Left colon (tissue), 2 donors: ENCODE data around the gene APOLD1. TPM values are rescaled to one million over a fixed set of nuclear protein-coding genes. Genes with fewer than 3 reads are reported as not detected.
"Not testable (repeated sequence)": the region's sequence is repeated elsewhere in the genome, so short reads cannot be mapped to it uniquely, and the experiment has no call there.

ENCODE experiments used
- ATAC-seq: fragments of 200-7000 bp; cut with Tn5 transposase; one replicate; pipeline ENCODE4 v1.9.1; 2020; ENCODE audit warnings: mild to moderate bottlenecking, moderate library complexity
- DNase-seq, 2 donors: peaks; one replicate each; pipeline ENCODE4 v3.0.0-alpha.2; 2020
- intact Hi-C, 2 donors: fragments of 100-400 bp; cut with DNase I in 1 of 2; cut with micrococcal nuclease in 1 of 2; formaldehyde crosslinking; loops; one replicate each; pipeline versions ENCODE4 v1.11.2 to v1.14.0; 2022; cut with DNase I, micrococcal nuclease
- total RNA-seq, 2 donors: library from RNA; stranded (reverse); fragmentation: NEBNext Ultra II Directional; extraction: Animal tissue kit (Norgen Biotek cat#: 25700); gene quantifications; one replicate each; pipeline ENCODE4 v1.2.1, GENCODE V29; 2021
- donor health status: DM: no; HTN: no; CAD: no.
- donor health status: DM: yes; HTN: yes; CAD: no.

The APOLD1 gene
- total RNA-seq, 2 donors from 2014 or later = 2.6 to 6.7 TPM

DNA sequence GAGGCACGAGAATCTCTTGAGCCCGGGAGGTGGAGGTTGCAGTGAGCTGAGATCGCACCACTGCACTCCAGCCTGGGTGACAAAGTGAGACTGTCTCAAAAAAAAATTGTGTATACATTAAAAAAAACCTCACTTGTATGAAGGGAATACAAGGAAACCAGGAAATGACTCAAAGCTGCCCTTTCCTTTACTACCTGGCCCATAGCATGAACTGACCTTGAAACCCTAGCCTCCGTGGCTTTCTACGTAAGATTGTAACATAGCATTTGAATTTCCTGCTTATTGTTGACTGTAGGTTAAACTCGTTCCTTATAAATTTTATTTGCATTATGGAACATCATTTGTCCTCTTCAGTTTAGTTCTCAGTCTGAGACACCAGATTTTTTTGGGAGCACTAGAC lies 18.6 kb downstream of the APOLD1 start:
- intact Hi-C loops = no loop called here
- peak in 1 of 2 donors; percentile 56 for DNase-seq
- ATAC-seq = peak; percentile 78

DNA sequence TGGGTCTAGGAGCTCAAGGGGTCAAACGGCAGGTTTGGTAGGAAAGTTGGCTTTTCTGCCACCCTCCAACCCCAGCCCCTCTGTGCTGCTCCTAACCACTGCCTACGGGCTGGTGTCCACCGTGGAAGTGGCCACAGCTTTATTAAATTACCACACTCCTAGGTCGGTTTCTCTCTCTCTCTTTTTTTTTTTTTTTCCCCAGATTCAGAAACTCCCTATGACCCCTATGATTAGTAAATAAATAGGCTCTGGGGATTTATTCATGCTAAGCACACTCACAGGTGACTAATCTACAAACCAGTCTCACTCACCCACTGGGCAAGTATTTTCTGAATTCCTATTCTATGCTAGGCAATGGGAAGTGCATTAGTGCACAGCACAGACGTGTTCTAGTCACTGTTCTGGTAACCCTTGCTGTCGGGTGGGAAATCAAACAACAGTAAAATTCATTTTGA lies 19.0 kb downstream of the APOLD1 start:
- DNase-seq (no peak), ATAC-seq (no peak)
- intact Hi-C loops = no loop called here

DNA sequence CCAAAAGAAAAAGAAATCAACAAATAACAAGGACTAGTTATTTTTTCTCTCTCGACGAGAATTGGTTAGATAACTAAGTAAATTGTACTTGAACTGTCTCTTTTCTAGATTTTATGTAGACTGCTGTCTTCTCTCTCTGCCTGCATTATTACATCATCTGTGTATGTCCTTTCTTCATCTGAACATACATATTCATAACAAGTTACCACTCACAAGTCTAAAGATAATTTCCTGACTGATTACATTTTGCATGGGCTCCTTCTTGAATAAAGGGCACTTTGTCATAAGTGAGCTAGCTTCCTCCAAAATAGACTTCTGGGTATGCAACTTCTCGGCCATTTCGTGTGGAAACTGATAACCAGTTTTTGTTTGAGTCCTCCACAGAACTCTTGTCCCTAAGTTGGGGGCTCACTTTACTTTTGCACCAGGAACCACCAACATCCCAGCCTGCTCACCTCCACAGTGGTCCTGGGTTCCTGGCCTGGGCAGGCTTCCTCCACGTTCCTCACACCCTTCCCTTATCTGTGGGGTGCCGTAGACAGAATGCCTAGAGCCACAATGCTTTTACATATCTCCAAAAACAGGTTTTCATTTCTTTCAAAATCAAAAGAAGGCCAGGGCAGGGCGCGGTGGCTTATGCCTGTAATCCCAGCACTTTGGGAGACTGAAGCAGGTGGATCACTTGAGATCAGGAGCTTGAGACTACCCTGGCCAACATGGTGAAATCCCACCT lies 21.5 kb downstream of the APOLD1 start:
- ATAC-seq (no peak), DNase-seq (no peak)
- intact Hi-C loops = no loop called here

DNA sequence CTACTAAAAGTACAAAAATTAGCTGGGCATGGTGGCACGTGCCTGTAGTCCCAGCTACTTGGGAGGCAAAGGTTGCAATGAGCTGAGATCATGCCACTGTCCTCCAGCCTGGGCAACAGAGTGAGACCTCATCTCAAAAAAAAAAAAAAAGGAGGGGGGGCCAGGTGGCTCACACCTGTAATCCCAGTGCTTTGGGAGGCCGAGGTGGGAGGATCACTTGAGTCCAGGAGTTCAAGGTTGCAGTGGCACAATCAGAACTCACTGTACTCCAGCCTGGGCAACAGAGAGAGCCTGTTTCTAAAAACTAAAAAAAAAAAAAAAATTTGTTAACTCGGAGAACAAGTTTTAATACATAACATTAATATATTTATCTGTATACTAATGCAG lies 22.1 kb downstream of the APOLD1 start:
- ATAC-seq, DNase-seq, intact Hi-C loops: not testable (repeated sequence)

DNA sequence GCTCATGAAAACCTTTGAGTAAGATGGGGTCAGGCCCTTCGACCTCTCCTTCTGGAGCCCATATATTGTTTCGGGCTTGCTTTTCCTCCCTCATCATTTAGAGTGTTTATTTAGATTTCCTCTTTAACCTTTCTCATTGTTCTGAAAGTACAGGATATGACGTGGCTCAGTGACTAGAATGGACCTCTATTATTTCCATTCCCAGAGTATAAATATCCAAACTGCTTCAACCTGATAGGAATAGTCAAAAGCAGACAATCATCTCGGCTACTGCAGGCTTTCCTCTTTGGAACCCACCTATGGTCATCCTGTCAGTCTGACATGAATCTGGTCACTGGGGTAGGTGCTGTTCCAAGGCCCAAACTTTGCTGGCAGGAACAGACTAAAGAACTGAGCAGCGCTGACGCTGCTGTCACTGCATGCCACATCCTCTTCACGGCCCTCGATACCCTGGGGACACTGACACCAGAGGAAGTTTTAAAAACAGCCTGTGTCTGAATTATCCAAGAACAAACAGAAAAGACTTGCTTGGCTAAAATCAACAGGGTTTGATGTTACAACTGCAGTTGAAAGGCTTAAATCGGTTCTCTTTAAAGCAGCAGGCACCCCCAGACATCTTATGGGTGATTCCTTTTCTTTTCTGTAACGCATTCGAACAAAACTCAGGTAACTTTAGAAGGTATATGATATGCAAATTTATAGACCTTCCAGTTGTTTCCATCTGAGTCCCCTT lies 22.7 kb downstream of the APOLD1 start:
- peak; percentile 43 to 49 for DNase-seq
- intact Hi-C loops = no loop called here
- ATAC-seq = no peak

DNA sequence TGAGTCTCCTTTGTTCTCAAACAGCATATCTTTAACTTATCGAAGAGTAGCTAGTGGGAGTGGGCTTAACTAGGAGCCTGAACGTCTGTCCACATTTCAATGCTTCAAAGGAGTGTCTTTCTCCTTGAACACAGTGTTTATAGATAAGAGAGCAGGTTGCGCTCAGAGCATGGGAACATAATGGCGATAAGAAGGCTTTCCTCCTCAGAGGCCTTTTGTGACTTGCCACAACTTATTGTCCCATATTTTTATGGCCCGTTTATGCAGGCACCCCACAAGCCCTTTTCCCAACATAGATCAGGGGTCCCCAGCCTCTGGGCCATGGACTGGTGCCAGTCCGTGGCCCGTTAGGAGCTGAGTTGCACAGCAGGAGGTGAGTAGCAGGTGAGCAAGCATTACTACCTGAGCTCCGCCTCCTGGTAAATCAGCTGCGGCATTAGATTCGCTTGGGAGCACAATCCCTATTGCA lies 25.1 kb downstream of the APOLD1 start:
- intact Hi-C loops = no loop called here
- ATAC-seq (no peak), DNase-seq (no peak)

DNA sequence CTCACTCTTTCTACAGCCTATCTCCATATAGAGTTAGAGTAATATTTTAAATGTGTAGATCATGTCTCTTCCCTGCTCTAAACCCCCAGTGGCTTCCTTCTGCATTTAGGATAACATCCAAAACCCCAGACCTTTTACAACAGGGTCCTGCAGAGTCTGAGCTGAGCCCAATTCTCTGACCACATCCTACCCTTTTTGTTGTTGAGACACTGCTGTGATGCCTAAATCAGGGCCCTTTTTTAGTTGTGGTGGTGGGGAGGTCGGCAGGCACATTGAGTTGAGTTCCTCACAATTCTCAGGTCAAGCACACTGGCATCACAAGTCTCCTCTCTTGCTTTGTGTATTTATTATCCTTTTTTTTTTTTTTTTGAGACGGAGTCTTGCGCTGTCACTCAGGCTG lies 25.9 kb downstream of the APOLD1 start:
- ATAC-seq (no peak), DNase-seq (no peak)
- intact Hi-C loops = no loop called here

DNA sequence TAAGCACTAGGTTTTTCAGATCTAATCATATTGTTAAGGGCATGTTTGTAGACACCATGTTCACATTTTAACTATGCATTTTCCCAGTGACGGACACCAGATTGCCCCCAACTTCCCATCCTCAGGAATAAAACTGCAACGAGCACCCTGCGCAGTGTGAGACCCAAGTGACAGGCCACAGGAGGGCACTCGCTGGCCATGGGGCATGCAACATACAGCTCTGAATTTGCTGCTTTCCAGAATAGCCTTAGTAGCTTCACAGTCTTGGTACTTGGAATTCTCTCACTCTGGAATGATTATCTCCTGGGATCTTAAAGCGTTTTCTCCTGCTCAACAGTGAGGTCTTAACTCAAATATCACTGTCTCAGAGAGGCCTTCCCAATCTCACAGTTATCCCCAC lies 26.7 kb downstream of the APOLD1 start:
- ATAC-seq = peak; percentile 34
- no peak for DNase-seq
- intact Hi-C loops = no loop called here

DNA sequence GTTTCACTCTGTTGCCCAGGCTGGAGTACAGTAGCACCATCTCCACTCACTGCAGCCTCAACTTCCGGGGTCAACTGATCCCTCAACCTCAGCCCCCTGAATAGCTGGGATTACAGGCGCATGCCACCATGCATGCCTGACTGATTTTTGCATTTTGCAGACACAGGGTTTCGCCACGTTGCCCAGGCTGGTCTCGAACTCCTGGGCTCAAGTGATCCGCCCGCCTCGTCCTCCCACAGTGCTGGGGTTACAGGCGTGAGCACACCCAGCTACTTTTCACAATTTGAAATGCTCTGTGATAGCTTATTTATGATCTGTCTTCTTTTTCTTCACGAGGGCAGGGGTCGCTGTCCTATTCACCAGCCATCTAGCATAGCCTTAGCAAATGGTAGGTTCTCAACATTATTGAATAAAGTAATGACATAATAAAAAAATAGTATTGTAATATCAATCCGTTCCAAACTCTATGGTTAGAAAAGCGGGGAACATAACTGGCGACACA lies 27.2 kb downstream of the APOLD1 start:
- DNase-seq = no peak
- intact Hi-C loops = no loop called here
- ATAC-seq = no peak

DNA sequence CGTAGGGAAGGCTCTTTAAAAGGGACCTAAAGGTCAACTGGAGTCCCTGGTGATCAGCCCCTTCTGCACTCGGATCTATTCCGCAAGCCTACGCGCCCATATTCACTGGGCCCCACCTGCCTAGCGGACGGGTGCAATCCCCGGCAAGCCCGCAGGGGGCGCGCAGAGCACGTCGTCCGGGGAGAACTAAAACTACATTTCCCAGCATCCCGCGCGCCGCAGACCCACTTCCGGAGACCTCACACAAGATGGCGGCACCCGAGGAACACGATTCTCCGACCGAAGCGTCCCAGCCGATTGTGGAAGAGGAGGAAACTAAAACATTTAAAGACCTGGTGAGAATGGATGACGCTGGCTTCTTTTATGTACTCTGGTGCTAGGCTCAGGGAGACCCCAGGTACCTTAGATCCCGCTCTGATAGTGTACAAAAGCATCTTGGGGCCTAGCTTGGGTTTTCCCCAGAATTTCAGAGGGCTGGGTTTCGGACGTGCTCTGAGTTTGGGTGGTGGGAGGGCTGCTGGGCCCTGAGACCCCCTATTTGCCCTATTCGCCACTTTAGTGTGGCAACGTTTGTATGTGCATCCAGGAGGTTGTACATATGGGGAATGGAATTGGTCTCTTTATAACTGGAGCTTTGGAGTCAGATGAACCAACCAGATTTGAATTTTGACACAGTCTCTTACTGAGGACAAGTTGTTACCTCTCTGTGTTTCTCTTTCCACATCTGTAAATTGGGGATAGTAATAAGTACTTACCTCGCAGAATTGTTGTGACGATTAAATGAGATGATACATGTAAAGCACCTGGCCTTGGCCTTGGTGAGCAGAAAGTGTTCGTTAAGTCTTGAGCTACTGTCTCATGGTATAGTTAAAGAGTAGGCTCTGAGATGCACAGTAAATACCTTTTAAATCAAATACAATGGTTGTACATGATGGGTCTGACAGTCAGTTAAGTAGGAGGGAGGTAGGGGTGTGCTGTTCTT lies 28.0 kb downstream of the APOLD1 start, which contains the start of gene DDX47:
Gene DDX47, plus strand, starts transcription at position 227 of the 982 bp plus-strand sequence. Its CDS starts 22 bp downstream, at position 249.
- DNase-seq (peak; percentile 94 to 99), ATAC-seq (peak; percentile 96)
- intact Hi-C loops = no loop called here

DNA sequence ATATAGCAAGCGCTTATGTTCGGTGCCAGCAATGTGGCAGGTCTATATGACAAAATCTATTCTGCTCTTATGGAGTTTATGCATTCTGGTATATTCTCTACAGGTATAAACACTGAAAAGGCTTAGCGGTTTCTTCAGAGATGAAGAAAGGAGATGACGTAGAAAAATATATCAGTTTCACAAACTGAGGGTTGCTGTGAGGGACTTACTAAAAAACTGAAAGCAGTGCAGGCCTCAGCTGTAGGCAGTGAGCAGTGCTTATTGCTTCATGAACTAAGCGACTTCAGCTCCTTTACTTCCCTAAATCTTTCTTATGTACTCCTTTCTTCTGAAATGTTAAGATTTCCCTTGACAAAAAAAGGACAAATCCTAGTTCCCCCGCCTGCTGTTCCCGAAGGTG lies 32.2 kb downstream of the APOLD1 start:
- DNase-seq (no peak), ATAC-seq (no peak)
- intact Hi-C loops = no loop called here

DNA sequence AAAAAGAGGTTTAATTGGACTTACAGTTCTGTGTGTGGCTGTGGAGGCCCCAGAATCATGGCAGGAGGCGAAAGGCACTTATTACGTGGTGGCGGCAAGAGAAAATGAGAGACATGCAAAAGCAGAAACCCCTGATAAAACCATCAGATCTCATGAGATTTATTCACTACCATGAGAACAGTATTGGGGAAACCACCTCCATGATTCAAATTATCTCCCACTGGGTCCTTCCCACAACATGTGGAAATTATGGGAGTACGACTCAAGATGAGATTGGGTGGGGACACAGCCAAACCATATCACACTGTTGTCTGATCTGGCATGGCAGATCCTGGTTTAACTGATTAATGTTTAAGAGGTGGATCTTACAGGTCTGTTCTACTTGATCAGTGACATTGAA lies 33.2 kb downstream of the APOLD1 start:
- intact Hi-C loops = no loop called here
- no peak for DNase-seq
- ATAC-seq = no peak

DNA sequence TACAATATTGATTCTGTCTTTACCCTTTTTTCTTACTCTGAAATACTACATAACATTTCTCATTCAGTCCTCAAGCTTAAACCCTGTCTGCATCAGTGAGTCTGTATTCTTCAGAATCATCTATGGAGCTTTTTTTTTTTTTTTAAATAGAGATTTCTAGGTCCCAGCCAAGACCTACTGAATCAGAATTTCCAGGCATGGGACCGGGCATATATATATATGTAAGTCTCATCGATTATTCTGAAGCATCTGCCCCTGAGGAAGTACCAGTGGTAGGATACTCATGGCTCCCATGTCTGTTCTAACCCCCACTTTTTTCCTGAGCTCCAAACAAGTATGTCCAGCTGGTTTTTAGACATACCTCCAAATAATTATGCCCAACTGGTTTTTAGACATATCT lies 33.8 kb downstream of the APOLD1 start:
- no peak for ATAC-seq
- DNase-seq = no peak
- intact Hi-C loops = no loop called here

DNA sequence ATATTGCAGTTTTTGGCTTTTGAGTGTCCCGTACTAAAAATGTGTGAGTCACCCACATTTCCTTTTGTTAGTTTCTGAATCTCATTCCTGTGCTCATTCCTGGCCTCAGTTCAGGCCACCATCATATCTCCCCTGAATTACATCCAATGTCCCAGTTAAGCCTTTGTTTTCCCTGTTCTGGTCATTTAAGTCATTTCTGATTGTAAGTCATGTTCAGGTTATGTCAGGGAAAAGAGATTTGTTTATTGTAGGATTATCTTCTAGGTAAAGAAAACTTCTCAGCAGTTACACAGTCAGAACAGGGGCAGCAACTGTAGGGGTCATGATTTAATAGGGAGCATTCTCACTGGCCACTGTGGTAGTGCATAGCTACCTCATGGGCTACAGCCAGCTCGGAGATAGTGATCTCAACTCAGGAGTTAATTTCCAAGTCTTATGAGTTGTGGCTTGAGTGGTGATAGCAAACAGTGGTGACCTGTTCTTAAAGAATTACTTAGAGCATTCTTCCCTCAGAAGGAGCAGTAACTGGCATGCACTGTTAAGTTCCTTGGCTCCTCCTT lies 34.4 kb downstream of the APOLD1 start:
- ATAC-seq (no peak), DNase-seq (no peak)
- intact Hi-C loops = no loop called here

DNA sequence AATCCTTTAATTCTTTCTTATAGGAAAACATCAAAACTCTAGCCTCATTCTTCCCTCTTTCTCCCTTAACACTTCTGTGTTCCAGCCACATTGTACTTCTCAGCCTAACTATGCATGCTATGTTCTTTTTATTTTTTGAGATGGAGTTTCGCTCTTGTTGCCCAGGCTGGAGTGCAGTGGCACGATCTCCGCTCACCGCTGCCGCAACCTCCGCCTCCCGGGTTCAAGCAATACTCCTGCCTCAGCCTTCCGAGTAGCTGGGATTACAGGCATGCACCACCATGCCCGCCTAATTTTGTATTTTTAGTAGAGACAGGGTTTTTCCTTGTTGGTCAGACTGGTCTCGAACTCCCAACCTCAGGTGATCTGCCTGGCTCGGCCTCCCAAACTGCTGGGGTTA lies 34.9 kb downstream of the APOLD1 start:
- intact Hi-C loops, ATAC-seq: not testable (repeated sequence)

DNA sequence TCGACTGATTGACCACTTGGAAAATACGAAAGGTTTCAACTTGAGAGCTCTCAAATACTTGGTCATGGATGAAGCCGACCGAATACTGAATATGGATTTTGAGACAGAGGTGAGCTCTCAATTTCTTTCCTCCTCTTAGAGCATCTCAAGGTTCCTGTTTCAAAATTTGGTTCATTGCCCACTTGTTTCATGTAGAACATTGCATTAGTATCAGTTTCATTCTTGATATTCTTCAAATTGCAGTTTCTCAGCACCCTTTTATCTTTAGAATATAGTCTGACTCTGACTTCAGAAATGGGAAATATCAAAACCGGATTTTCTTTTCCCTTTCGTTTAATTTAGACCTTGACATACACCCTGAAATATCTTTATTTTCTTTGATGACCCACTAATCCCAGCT lies 36.5 kb downstream of the APOLD1 start:
- intact Hi-C loops = no loop called here
- DNase-seq = no peak
- ATAC-seq = no peak

More for the DNA sequence above, 34.9 kb downstream of the APOLD1 start:
- not testable (repeated sequence) for DNase-seq

DNA sequence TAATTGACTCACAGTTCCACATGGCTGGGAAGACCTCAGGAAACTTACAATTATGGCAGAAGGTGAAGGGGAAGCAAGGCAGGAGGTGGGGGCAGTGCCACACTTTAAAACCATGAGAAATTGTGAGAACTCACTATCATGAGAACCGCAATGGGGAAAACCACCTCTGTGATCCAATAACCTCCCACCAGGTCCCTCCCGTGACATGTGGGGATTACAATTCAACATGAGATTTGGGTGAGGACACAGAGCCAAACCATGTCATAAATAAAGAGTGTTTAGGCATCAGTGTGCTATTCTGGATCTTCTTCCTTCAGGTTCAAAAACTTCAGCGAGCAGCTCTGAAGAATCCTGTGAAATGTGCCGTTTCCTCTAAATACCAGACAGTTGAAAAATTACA lies 37.4 kb downstream of the APOLD1 start:
- no peak for ATAC-seq
- no peak for DNase-seq
- intact Hi-C loops = no loop called here

DNA sequence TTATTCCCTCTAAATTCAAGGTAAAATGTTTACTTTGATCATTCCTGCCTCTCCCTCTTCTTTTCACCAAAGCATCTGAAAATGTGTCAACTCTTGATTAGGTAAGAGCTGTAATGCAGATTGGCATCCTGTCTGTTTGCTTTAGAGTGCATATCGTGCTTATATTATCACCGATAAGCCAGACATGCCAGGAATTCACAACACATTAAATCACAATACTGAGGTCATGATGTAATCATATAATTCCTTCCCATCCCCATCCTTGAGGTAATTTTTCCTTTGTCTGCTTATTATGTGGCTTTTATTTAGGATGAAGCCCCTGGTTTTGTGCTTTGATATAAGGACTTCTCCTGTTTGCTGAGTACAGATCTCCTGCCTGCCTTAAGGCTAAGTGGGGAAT lies 37.8 kb downstream of the APOLD1 start:
- no peak for DNase-seq
- intact Hi-C loops = no loop called here
- no peak for ATAC-seq

DNA sequence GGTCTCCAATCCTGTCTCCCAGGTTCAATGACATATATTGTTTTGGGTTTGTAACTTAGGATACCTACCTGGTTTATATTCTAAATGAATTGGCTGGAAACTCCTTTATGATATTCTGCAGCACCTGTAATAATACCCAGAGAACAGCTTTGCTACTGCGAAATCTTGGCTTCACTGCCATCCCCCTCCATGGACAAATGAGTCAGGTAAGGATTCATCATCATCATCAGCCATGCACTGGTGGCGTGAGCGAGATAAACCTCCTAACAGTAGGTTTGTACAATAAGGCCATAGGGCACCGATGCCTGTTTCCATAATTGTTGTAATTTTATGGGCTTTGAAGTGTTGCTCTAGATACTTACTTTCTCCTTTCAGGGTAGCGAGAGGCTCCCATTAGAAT lies 38.4 kb downstream of the APOLD1 start:
- intact Hi-C loops = no loop called here
- ATAC-seq (no peak), DNase-seq (no peak)
